AG09319 (cell line): ENCODE results near the gene ZMYM4.

Source experiments
- DNase-seq: peaks from one replicate; pipeline ENCODE4 v3.0.0-alpha.2; 2010; ENCODE audit warnings: low read depth; ENCODE audit errors: extremely low read depth
- CTCF ChIP-seq: IDR thresholded peaks from 2 replicates; pipeline ENCODE4 v1.5.1; 2011; ENCODE audit warnings: low read depth, mild to moderate bottlenecking, inconsistent platforms, low read length, moderate library complexity

ZMYM4 gene

GRCh38 chr1:35466120-35466519, 197.6 kb downstream of the ZMYM4 start:
- TF ChIP-seq CTCF = no peak
- DNase-seq = no peak

GRCh38 chr1:35470977-35471613, 202.6 kb downstream of the ZMYM4 start:
- no peak for DNase-seq
- no peak for TF ChIP-seq CTCF
